Measurements from ENCODE around the gene DDX24. TPM values are rescaled to one million over a fixed set of nuclear protein-coding genes. Genes with fewer than 3 reads are reported as not detected.

Gene DDX24
- total RNA-seq, 1 experiment from 2014 or later = 174 TPM

DNA sequence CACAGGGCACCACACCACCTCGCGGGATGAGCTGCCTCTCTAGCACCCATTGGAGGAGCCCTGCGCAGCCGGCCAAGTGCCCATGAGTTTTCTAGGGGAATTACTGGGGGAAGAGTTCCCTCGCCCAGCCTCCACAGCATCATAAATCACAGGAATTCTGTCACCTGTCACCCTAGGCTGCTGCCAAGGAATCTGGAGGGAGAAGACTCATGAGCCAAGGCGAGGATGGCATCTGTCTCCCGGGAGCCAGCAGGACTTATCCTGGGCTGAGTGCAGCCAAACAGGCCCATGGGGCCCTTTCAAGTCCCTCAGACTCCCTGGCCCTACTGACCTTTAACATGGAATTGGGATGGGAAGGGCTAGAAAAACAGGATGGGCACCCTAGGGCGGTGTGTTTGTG lies 62.7 kb downstream of the DDX24 start:
- H3K27me3 Mint-ChIP-seq (ENCODE audit: low read depth) = no peaks in the 10 kb centered on the region
- H3K4me1 Mint-ChIP-seq = peaks cover 31% of the 10 kb centered on the region
- POLR2A ChIA-PET = interaction anchor here (1.6 kb wide), 1 partner anchor 77 kb away, joined by 3 read pairs; no protein-coding TSS in a partner anchor
- TF ChIP-seq OVOL2 (CRISPR knock-in tag; IDR thresholded peaks at IDR 0.05; ENCODE audit: borderline replicate concordance) (no peak), CREM (CRISPR knock-in tag; IDR thresholded peaks at IDR 0.05) (no peak), ELF4 (CRISPR knock-in tag; IDR thresholded peaks at IDR 0.05; ENCODE audit: low read depth) (no peak), ATF1 (CRISPR knock-in tag; IDR thresholded peaks at IDR 0.05) (no peak), NFE2L1 (CRISPR knock-in tag; IDR thresholded peaks at IDR 0.05) (no peak), NR2C2 (CRISPR knock-in tag; IDR thresholded peaks at IDR 0.05) (no peak), CBFB (CRISPR knock-in tag; IDR thresholded peaks at IDR 0.05; ENCODE audit: low read depth) (no peak), SOX15 (CRISPR knock-in tag; IDR thresholded peaks at IDR 0.05) (no peak), GTF2I (CRISPR knock-in tag; conservative IDR thresholded peaks at IDR 0.05) (no peak), SMAD3 (CRISPR knock-in tag; IDR thresholded peaks at IDR 0.05; ENCODE audit: borderline replicate concordance) (no peak), ZNF232 (CRISPR knock-in tag; IDR thresholded peaks at IDR 0.05) (no peak)
- TF ChIP-seq, protein P1, sequence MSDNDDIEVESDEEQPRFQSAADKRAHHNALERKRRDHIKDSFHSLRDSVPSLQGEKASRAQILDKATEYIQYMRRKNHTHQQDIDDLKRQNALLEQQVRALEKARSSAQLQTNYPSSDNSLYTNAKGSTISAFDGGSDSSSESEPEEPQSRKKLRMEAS (CRISPR knock-in tag; IDR thresholded peaks at IDR 0.05) = no peak
- TF ChIP-seq, protein P2, sequence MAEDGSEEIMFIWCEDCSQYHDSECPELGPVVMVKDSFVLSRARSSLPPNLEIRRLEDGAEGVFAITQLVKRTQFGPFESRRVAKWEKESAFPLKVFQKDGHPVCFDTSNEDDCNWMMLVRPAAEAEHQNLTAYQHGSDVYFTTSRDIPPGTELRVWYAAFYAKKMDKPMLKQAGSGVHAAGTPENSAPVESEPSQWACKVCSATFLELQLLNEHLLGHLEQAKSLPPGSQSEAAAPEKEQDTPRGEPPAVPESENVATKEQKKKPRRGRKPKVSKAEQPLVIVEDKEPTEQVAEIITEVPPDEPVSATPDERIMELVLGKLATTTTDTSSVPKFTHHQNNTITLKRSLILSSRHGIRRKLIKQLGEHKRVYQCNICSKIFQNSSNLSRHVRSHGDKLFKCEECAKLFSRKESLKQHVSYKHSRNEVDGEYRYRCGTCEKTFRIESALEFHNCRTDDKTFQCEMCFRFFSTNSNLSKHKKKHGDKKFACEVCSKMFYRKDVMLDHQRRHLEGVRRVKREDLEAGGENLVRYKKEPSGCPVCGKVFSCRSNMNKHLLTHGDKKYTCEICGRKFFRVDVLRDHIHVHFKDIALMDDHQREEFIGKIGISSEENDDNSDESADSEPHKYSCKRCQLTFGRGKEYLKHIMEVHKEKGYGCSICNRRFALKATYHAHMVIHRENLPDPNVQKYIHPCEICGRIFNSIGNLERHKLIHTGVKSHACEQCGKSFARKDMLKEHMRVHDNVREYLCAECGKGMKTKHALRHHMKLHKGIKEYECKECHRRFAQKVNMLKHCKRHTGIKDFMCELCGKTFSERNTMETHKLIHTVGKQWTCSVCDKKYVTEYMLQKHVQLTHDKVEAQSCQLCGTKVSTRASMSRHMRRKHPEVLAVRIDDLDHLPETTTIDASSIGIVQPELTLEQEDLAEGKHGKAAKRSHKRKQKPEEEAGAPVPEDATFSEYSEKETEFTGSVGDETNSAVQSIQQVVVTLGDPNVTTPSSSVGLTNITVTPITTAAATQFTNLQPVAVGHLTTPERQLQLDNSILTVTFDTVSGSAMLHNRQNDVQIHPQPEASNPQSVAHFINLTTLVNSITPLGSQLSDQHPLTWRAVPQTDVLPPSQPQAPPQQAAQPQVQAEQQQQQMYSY (CRISPR knock-in tag; IDR thresholded peaks at IDR 0.05) = no peak
- TF ChIP-seq, protein P3, sequence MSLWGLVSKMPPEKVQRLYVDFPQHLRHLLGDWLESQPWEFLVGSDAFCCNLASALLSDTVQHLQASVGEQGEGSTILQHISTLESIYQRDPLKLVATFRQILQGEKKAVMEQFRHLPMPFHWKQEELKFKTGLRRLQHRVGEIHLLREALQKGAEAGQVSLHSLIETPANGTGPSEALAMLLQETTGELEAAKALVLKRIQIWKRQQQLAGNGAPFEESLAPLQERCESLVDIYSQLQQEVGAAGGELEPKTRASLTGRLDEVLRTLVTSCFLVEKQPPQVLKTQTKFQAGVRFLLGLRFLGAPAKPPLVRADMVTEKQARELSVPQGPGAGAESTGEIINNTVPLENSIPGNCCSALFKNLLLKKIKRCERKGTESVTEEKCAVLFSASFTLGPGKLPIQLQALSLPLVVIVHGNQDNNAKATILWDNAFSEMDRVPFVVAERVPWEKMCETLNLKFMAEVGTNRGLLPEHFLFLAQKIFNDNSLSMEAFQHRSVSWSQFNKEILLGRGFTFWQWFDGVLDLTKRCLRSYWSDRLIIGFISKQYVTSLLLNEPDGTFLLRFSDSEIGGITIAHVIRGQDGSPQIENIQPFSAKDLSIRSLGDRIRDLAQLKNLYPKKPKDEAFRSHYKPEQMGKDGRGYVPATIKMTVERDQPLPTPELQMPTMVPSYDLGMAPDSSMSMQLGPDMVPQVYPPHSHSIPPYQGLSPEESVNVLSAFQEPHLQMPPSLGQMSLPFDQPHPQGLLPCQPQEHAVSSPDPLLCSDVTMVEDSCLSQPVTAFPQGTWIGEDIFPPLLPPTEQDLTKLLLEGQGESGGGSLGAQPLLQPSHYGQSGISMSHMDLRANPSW (CRISPR knock-in tag; conservative IDR thresholded peaks at IDR 0.05; ENCODE audit: low read depth) = no peak
- TF ChIP-seq, protein P4, sequence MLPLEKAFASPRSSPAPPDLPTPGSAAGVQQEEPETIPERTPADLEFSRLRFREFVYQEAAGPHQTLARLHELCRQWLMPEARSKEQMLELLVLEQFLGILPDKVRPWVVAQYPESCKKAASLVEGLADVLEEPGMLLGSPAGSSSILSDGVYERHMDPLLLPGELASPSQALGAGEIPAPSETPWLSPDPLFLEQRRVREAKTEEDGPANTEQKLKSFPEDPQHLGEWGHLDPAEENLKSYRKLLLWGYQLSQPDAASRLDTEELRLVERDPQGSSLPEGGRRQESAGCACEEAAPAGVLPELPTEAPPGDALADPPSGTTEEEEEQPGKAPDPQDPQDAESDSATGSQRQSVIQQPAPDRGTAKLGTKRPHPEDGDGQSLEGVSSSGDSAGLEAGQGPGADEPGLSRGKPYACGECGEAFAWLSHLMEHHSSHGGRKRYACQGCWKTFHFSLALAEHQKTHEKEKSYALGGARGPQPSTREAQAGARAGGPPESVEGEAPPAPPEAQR (CRISPR knock-in tag; IDR thresholded peaks at IDR 0.05) = no peak
- TF ChIP-seq, protein P5, sequence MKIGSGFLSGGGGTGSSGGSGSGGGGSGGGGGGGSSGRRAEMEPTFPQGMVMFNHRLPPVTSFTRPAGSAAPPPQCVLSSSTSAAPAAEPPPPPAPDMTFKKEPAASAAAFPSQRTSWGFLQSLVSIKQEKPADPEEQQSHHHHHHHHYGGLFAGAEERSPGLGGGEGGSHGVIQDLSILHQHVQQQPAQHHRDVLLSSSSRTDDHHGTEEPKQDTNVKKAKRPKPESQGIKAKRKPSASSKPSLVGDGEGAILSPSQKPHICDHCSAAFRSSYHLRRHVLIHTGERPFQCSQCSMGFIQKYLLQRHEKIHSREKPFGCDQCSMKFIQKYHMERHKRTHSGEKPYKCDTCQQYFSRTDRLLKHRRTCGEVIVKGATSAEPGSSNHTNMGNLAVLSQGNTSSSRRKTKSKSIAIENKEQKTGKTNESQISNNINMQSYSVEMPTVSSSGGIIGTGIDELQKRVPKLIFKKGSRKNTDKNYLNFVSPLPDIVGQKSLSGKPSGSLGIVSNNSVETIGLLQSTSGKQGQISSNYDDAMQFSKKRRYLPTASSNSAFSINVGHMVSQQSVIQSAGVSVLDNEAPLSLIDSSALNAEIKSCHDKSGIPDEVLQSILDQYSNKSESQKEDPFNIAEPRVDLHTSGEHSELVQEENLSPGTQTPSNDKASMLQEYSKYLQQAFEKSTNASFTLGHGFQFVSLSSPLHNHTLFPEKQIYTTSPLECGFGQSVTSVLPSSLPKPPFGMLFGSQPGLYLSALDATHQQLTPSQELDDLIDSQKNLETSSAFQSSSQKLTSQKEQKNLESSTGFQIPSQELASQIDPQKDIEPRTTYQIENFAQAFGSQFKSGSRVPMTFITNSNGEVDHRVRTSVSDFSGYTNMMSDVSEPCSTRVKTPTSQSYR (CRISPR knock-in tag; IDR thresholded peaks at IDR 0.05) = no peak
- no peak overlapping the region for H3K4me3 Mint-ChIP-seq
- no peaks in the 10 kb centered on the region for H3K36me3 Mint-ChIP-seq
- DNase-seq (ENCODE audit: low spot score) (no peak), ATAC-seq (no peak)
- CTCF ChIA-PET = interaction anchor here (1.0 to 5.0 kb wide), 3 partner anchors 13 to 78 kb away, joined by 3 to 34 read pairs (median 10); no protein-coding TSS in a partner anchor
- H3K27ac Mint-ChIP-seq = no peak overlapping the region
- no peaks in the 10 kb centered on the region for H3K9me3 Mint-ChIP-seq

Data from WTC11 (cell line).